ENCODE data around the gene MRPL33. TPM values are rescaled to one million over a fixed set of nuclear protein-coding genes. Genes with fewer than 3 reads are reported as not detected.

Gene MRPL33
- total RNA-seq, 4 donors from 2014 or later, result 72.1 to 138 (median 82.6) TPM

DNA sequence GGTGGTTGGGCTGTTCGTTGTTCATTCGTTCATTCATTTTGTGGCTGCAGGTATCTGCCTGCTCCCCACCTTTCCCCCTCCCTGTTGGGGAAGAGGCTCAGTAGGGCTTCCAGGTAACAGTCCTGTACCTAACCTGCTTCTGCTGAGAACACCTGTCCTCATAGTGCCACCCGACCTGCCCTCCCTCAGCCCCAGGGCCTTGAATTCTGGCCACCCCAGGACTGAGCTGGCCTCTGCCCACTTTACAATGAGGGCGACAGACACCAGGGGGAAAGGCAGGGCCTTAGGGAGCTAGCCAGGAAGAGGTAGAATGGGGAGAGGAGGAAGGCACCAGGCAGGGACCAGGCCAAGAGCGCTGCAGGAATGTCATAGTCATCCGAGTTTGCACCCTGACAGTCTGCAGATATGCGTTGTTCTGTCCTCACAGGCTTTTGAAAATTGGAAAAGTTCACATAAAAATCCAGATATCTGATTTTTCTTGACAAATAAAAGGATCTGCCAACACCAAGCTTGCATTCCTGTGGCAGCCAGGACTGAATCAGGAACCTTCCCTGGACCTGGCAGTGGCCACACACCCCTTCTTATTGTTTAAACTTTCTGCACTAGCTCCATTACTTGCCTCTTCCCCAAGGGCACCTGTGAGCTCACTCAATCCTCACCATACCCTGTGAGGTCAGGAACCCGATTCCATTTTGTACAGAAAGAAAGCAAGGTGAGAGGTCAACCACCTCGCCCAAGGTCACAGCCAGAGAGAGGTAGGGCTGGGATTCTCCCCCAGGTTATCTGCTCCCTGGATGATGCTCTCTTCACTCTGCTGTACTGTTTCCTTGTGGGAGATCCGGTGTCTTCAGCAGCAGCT is 35.3 kb upstream of the MRPL33 start:
- TF ChIP-seq, protein P1, sequence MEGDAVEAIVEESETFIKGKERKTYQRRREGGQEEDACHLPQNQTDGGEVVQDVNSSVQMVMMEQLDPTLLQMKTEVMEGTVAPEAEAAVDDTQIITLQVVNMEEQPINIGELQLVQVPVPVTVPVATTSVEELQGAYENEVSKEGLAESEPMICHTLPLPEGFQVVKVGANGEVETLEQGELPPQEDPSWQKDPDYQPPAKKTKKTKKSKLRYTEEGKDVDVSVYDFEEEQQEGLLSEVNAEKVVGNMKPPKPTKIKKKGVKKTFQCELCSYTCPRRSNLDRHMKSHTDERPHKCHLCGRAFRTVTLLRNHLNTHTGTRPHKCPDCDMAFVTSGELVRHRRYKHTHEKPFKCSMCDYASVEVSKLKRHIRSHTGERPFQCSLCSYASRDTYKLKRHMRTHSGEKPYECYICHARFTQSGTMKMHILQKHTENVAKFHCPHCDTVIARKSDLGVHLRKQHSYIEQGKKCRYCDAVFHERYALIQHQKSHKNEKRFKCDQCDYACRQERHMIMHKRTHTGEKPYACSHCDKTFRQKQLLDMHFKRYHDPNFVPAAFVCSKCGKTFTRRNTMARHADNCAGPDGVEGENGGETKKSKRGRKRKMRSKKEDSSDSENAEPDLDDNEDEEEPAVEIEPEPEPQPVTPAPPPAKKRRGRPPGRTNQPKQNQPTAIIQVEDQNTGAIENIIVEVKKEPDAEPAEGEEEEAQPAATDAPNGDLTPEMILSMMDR (IDR thresholded peaks at IDR 0.05; ENCODE audit: low read depth), result no peak

DNA sequence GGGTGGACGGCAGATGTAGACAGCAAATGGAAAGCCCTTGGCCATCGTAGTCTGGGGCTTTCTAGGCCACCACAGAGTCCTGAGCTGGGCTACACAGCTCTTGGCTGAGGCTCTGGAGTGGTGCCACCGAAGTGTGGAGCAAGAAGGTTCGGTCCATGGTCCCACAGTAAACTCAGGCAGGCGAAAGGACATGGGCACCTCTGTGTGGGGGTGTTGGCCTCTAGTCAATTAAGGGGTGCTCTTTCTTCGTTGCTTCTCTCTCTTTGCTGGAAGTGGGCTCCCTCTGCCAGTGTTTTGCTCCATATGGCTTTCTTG is 34.7 kb upstream of the MRPL33 start:
- TF ChIP-seq, protein P1 (IDR thresholded peaks at IDR 0.05; ENCODE audit: low read depth), result no peak

DNA sequence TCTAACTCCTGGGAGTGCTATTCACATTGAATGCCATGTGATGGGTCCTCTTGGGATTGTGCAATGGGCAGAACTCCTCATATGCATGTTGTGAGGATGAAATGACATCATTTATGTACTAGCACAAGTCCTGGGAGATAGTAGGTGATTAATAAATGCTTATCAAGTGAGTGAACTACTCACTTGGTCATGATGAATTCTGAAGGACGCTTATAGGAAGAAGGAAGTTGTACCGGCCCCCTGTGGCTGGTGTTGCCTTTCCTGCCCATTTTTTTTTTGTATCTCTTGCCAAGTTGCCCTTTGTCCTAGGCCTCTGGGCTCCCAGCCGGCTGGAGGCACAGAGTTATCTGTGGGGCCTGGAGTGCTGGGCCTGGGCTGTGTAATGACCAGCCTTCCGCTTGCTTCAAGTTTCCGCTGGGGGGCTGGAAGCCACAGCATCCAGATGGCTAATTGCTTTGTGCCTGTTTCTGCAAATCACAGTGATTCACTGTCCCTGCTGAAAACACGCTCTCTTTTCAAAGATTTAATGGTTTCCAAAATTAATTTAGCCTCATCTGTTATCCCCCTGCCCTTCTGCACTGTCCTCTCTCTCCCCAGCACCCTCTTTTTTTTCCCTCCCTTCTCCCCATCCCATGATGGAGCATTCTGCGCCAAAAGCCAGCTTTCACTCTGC is 33.7 kb upstream of the MRPL33 start:
- TF ChIP-seq, protein P1 (IDR thresholded peaks at IDR 0.05; ENCODE audit: low read depth), result no peak

DNA sequence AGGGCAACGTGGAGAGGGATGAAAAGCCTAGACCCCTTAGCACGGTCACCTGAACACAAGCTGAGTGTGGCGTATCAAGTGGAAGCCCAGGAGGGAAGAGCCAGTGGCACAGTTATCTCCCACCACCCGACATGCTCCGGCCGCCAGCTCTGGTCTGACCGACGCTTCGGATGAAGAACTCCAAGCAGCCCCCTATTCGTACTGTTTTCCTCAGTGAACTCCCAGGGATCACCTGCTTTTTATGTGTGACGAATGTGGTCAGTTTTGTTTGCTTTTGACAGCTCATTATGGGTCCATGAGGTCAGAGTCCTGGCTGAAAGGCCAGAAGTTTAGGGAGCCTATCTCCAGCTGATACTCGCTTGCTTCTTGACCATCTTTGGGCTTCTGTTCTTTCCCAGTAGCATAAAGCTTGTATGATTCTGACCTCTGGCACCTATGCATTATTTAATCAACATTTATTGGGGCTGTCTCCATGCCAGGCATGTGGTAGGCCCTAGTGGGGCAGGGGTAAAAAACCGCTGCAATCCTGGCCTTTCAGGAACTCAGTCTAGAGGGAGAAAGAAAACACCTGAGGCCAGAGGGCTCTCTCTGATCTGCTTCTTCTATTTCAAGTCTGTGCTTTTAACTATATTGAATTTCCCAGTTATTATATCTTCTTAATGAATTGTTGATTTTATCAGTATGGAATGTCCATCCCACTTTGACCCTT is 33.0 kb upstream of the MRPL33 start:
- TF ChIP-seq, protein P1 (IDR thresholded peaks at IDR 0.05; ENCODE audit: low read depth), result no peak

DNA sequence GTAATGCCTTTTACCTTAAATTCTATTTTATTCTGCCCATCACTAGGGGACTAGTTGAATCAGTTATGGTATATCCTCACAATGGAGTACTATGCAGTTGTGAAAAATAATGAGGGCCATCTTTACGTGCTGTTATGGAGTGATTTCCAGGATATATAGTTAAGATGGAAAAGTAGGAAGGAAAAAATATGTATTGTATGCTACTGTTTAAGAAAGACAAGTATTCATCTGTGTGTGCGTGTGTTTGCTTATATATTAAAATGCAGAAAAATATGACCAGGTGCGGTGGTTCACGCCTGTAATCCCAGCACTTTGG is 32.5 kb upstream of the MRPL33 start:
- TF ChIP-seq, protein P1 (IDR thresholded peaks at IDR 0.05; ENCODE audit: low read depth), result no peak

DNA sequence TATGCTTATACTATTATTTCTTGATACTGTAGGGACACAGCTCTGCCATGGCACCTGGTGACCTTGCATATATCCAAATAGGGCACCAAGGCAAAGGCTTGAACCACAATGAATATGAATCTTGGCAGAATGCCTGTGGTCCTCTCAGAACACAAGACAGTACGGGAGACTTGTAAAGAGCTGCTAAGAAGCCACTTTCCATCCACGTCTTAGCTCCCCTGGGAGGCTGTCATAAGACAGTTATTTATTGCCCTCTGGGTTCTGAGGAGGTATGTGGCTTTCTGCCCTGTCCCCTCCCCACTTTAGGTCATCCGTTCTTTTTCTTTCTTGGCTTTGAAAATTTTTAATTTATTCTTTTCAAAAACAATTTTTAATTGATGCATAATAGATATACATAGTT is 29.8 kb upstream of the MRPL33 start:
- TF ChIP-seq, protein P1 (IDR thresholded peaks at IDR 0.05; ENCODE audit: low read depth), result no peak

DNA sequence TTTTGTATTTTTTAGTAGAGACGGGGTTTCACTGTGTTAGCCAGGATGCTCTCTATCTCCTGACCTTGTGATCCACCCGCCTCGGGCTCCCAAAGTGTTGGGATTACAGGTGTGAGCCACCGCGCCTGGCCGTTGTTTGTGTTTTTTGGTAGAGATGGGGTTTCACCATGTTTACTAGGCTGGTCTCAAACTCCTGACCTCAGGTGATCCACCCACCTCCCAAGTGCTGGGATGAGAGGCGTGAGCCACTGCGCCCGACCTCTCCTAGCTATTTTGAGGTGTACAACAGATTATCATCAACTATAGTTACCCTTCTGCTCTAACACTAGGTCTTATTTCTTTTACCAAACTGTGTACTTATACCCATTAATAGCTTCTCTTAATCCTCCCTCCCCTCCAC is 28.9 kb upstream of the MRPL33 start:
- TF ChIP-seq, protein P1 (IDR thresholded peaks at IDR 0.05; ENCODE audit: low read depth), result no peak
